HCT116 (cell line): Measurements from ENCODE around the gene USP48. TPM values are rescaled to one million over a fixed set of nuclear protein-coding genes. Genes with fewer than 3 reads are reported as not detected.

Experiments
- ATAC-seq: fragments of 200-7000 bp; cut with Tn5 transposase; 2 replicates; pipeline ENCODE4 v1.9.1; 2020; ENCODE audit warnings: mild to moderate bottlenecking, moderate library complexity
- BruUV-seq: library from RNA; stranded (reverse); fragments of 400-500 nt; replicated peaks from 2 replicates; lab custom pipeline; 2021; lab: Mats Ljungman, UMichigan
- CTCF ChIA-PET: fragments of 300-600 bp; sonication (Branson Sonifier 250); formaldehyde crosslinking; loops from one replicate; lab custom pipeline; 2021; ENCODE audit warnings: antibody characterized with exemption; lab: Charles Lee
- POLR2A ChIA-PET: fragments of 300-600, 350-600 bp; sonication (Branson Sonifier 250); formaldehyde crosslinking; loops from one replicate; lab custom pipeline; 2021; ENCODE audit warnings: antibody characterized with exemption; lab: Charles Lee
- RAD21 ChIA-PET, 2 experiments: fragments of 300-600 bp; sonication (Branson Sonifier 250); formaldehyde crosslinking; loops; one replicate each; lab custom pipeline; 2023; ENCODE audit warnings: low total read pairs in 2 of 2; ENCODE audit not compliant: uncharacterized antibody in 2 of 2, unreplicated experiment in 2 of 2, low non-redundant PET in 1 of 2; lab: Charles Lee
- DNase-seq: peaks from one replicate; pipeline ENCODE4 v3.0.0-alpha.2; 2010; ENCODE audit warnings: low read depth, low spot score
- H2AFZ ChIP-seq: fragments of 200-600 bp; shearing (Covaris generic), sonication (generic); 2 replicates; pipeline ENCODE4 v1.6.1; 2017; ENCODE audit warnings: low read depth, mixed run types, mixed read lengths, antibody characterized with exemption, low read length; ENCODE audit not compliant: poor library complexity, severe bottlenecking
- H3K27ac ChIP-seq: 2 replicates; pipeline ENCODE4 v1.5.1; 2012; ENCODE audit warnings: low read depth, low read length
- H3K27me3 ChIP-seq: fragments of 200-600 bp; sonication (generic); 2 replicates; pipeline ENCODE4 v1.6.1; 2016; ENCODE audit warnings: mixed run types, low read length, mixed read lengths; ENCODE audit not compliant: insufficient read depth
- H3K36me3 ChIP-seq, 2 experiments: fragments of 200-500 bp in 1 of 2; fragments of 200-600 bp in 1 of 2; sonication (Bioruptor generic) in 1 of 2; sonication (generic) in 1 of 2; 2 replicates each; pipeline versions ENCODE4 v1.5.1 to v1.6.1; 2014 to 2016; ENCODE audit warnings: low read length in 2 of 2, inconsistent platforms in 1 of 2, mixed read lengths in 1 of 2, mixed run types in 1 of 2; ENCODE audit not compliant: insufficient read depth in 2 of 2, control insufficient read depth in 1 of 2
- H3K4me1 ChIP-seq, 2 experiments: fragments of 200-600 bp in 1 of 2; sonication (generic) in 1 of 2; 2 replicates each; pipeline versions ENCODE4 v1.5.1 to v1.6.1; 2012 to 2017; ENCODE audit warnings: low read length in 2 of 2, inconsistent platforms in 1 of 2, mild to moderate bottlenecking in 1 of 2, mixed read lengths in 1 of 2, mixed run types in 1 of 2, moderate library complexity in 1 of 2; ENCODE audit not compliant: insufficient read depth in 2 of 2, control insufficient read depth in 1 of 2
- H3K4me2 ChIP-seq: fragments of 200-600 bp; sonication (generic); 2 replicates; pipeline ENCODE4 v1.6.1; 2017; ENCODE audit warnings: mixed run types, low read length, mixed read lengths
- H3K4me3 ChIP-seq, 2 experiments: fragments of 200-600 bp in 1 of 2; sonication (generic) in 1 of 2; replicated peaks in 1 of 2; 2 replicates each; pipeline ENCODE4 v1.5.1; 2011 to 2016; ENCODE audit warnings: low read length in 2 of 2, control low read depth in 1 of 2, low read depth in 1 of 2, mild to moderate bottlenecking in 1 of 2, mixed read lengths in 1 of 2, mixed run types in 1 of 2
- H3K79me2 ChIP-seq: fragments of 200-600 bp; sonication (generic); 2 replicates; pipeline ENCODE4 v1.6.1; 2017; ENCODE audit warnings: mild to moderate bottlenecking, mixed run types, low read length, moderate library complexity, mixed read lengths; ENCODE audit not compliant: insufficient read depth
- H3K9ac ChIP-seq: fragments of 200-600 bp; sonication (generic); 2 replicates; pipeline ENCODE4 v1.6.1; 2016; ENCODE audit warnings: low read length, mixed read lengths
- H3K9me2 ChIP-seq: fragments of 200-600 bp; sonication (generic), shearing (Covaris generic); 2 replicates; pipeline ENCODE4 v1.6.1; 2017; ENCODE audit warnings: mixed run types, mild to moderate bottlenecking, moderate library complexity; ENCODE audit not compliant: insufficient read depth
- H3K9me3 ChIP-seq, 2 experiments: fragments of 200-500 bp in 1 of 2; fragments of 200-600 bp in 1 of 2; sonication (Bioruptor generic) in 1 of 2; sonication (generic) in 1 of 2; 2 replicates each; pipeline ENCODE4 v1.6.1; 2014 to 2017; ENCODE audit warnings: low read length in 2 of 2, mixed read lengths in 2 of 2, inconsistent platforms in 1 of 2, low read depth in 1 of 2, mild to moderate bottlenecking in 1 of 2, mixed run types in 1 of 2, moderate library complexity in 1 of 2; ENCODE audit not compliant: control insufficient read depth in 1 of 2, insufficient read depth in 1 of 2
- H4K20me1 ChIP-seq: fragments of 200-600 bp; sonication (generic), shearing (Covaris generic); 2 replicates; pipeline ENCODE4 v1.6.1; 2017; ENCODE audit warnings: mixed run types, mild to moderate bottlenecking, moderate library complexity; ENCODE audit not compliant: insufficient read depth
- CBX3 ChIP-seq: IDR thresholded peaks from 2 replicates; pipeline ENCODE4 v1.6.1; 2012; ENCODE audit warnings: low read depth
- CEBPB ChIP-seq: IDR thresholded peaks from 2 replicates; pipeline ENCODE4 v1.6.1; 2012; ENCODE audit warnings: low read depth
- EGR1 ChIP-seq: IDR thresholded peaks from 2 replicates; pipeline ENCODE4 v1.6.1; 2012; ENCODE audit warnings: low read depth
- EZH2phosphoT487 ChIP-seq: fragments of 200-600 bp; IDR thresholded peaks from 2 replicates; pipeline ENCODE4 v1.6.1; 2018; ENCODE audit warnings: antibody characterized with exemption, borderline replicate concordance
- FOSL1 ChIP-seq: IDR thresholded peaks from 2 replicates; pipeline ENCODE4 v1.6.1; 2012; ENCODE audit warnings: low read depth
- POLR2AphosphoS5 ChIP-seq: IDR thresholded peaks from 2 replicates; pipeline ENCODE4 v1.6.1; 2011; ENCODE audit warnings: mild to moderate bottlenecking, low read depth, low read length, moderate library complexity
- TCF7L2 ChIP-seq: IDR thresholded peaks from 2 replicates; pipeline ENCODE4 v1.7.0; 2011; ENCODE audit warnings: borderline replicate concordance, inconsistent platforms; ENCODE audit not compliant: insufficient read depth, insufficient read length; ENCODE audit errors: extremely low read depth
- ZNF274 ChIP-seq: fragments of 200-500 bp; sonication (Bioruptor generic); IDR thresholded peaks from 2 replicates; pipeline ENCODE4 v1.6.1; 2014; ENCODE audit warnings: mild to moderate bottlenecking, low read depth, low read length, inconsistent platforms
- intact Hi-C: fragments of 100-400 bp; cut with micrococcal nuclease; formaldehyde crosslinking; loops from 2 replicates; pipeline ENCODE4 v1.10.0; 2022
- total RNA-seq: library from RNA; stranded (reverse); gene quantifications from one replicate; pipeline ENCODE4 v1.2.1, GENCODE V29; 2021; ENCODE audit not compliant: unreplicated experiment
- TF ChIP-seq, protein P1 (sequence below): IDR thresholded peaks from 2 replicates; pipeline ENCODE4 v1.6.1; 2012
- TF ChIP-seq, protein P2 (sequence below): IDR thresholded peaks from 2 replicates; pipeline ENCODE4 v1.6.1; 2012

The USP48 gene
- total RNA-seq, 1 experiment from 2014 or later, result 54.8 TPM

- TF ChIP-seq, protein P1, sequence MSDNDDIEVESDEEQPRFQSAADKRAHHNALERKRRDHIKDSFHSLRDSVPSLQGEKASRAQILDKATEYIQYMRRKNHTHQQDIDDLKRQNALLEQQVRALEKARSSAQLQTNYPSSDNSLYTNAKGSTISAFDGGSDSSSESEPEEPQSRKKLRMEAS, result no peak
- TF ChIP-seq EZH2phosphoT487, result no peak
- TF ChIP-seq, all 23 proteins: peak for 0
Measured at GRCh38 chr1:21775985-21776562, 6.9 kb downstream of the USP48 start (continued).

DNA sequence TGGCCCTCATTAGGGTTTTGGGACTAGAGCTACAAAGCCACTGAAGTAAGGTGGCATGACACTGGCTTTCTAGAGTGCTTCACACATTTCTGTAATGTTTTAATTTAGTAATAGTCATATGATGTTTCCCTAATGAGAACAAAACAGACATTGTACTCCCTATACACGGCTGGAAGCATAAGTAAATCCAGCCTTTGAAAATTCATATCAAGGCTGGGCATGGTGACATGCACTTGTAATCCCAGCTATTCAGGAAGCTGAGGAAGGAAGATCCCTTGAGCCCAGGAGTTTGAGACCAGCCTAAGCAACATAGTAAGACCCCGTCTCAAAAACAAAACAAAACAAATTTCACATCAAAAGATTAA lies 7.4 kb downstream of the USP48 start:
- ChIA-PET RAD21 (no interaction called here), CTCF (no interaction called here), POLR2A (no interaction called here)
- H3K4me3 ChIP-seq, result no peak overlapping the region
- H3K9ac ChIP-seq, result no peak overlapping the region
- H3K79me2 ChIP-seq, result peaks cover 95% of the 10 kb centered on the region
- H4K20me1 ChIP-seq, result 0 out of 2 replicates have a peak, but pooled peaks cover 4% of the 10 kb centered on the region
- H3K27me3 ChIP-seq, result no peaks in the 10 kb centered on the region
- no TSS peak for BruUV-seq
- no peaks in the 10 kb centered on the region for H3K9me3 ChIP-seq
- peaks cover 6 to 12% of the 10 kb centered on the region in 2 experiments; a peak in 3 of 4 replicates for H3K4me1 ChIP-seq
- intact Hi-C loops, result no loop called here
- TF ChIP-seq ZNF274 (no peak), CBX3 (no peak), EGR1 (no peak), CEBPB (no peak), FOSL1 (no peak), POLR2AphosphoS5 (no peak), TCF7L2 (no peak)
- TF ChIP-seq, protein P2, sequence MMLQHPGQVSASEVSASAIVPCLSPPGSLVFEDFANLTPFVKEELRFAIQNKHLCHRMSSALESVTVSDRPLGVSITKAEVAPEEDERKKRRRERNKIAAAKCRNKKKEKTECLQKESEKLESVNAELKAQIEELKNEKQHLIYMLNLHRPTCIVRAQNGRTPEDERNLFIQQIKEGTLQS, result no peak
- no peak for ATAC-seq
- H3K36me3 ChIP-seq, result no peaks in the 10 kb centered on the region
- no peak overlapping the region for H3K4me2 ChIP-seq
- no peaks in the 10 kb centered on the region for H3K9me2 ChIP-seq
- H3K27ac ChIP-seq, result no peak overlapping the region
- DNase-seq, result no peak
- no peak overlapping the region for H2AFZ ChIP-seq
